HG02852 (cell line): Measurements from ENCODE around the gene KIRREL2.

Experiments
- ATAC-seq: cut with Tn5 transposase; IDR thresholded peaks from one replicate; pipeline ENCODE4 v1.9.1; 2021; ENCODE audit warnings: mild to moderate bottlenecking, moderate library complexity; ENCODE audit not compliant: unreplicated experiment

The KIRREL2 gene

GRCh38 chr19:35844482-35845214 is 12.1 kb upstream of the KIRREL2 start:
- ATAC-seq = no peak

DNA sequence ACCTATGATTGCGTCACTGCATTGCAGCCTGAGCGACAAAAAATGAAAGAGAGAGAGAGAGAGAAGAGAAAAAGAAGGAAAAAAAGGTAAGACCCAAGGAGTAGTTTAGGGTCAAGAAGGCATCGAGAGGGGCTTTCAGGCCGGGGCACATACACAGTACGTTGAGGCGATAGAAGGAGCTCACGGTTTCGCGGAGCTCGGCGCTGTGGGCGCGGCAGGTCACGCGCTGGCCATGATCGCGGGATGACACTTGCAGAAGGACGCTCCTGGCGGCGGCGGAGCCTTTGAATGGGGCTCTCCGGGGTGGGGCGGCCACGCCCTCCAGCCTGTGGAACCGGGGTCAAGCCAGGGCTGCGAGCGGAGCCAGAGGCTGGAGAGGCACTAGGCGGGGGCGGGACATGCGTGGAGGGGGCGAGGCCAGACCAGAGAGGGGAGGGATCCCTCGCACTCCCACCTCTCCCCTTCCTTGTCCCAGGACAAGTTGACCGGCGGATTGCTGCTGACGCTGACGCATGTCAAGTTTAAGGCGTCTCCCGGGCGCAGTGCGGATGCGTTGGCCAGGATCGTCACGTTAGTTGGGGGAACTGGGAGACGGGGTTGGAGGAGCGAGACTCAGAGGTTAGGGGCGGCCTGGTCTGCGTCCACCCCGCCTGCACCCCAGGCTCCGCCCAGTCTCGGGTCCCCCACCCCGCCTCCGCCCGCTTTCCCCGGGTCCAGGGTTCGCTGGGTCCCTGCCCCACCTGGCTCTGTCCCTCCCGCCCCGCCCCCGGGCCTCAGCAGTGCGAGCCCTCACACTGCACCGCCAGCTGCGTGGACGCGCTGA is 11.3 kb upstream of the KIRREL2 start:
- ATAC-seq = no peak

GRCh38 chr19:35846038-35846668 is 10.6 kb upstream of the KIRREL2 start:
- no peak for ATAC-seq

DNA sequence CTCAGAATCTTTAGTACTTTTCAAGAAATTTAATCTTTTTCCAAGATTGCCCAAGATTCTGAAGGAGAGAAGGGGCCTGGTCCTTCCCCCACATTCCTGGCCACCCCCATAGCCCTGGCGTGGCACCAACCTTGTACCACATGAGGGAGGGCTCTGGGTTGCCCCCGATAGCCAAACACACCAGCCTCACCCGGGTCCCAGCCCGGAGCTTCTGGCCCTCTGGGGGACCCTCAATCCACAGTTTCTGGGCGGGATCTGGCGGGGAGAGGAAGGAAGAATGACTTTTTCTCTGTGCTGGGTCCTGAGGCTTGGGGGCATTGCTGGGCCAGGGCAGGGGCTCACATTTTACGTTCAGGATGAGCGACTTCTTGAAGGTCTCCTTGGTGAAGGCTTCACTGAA is 8.8 kb upstream of the KIRREL2 start:
- no peak for ATAC-seq

GRCh38 chr19:35848486-35848885 is 8.2 kb upstream of the KIRREL2 start:
- no peak for ATAC-seq

DNA sequence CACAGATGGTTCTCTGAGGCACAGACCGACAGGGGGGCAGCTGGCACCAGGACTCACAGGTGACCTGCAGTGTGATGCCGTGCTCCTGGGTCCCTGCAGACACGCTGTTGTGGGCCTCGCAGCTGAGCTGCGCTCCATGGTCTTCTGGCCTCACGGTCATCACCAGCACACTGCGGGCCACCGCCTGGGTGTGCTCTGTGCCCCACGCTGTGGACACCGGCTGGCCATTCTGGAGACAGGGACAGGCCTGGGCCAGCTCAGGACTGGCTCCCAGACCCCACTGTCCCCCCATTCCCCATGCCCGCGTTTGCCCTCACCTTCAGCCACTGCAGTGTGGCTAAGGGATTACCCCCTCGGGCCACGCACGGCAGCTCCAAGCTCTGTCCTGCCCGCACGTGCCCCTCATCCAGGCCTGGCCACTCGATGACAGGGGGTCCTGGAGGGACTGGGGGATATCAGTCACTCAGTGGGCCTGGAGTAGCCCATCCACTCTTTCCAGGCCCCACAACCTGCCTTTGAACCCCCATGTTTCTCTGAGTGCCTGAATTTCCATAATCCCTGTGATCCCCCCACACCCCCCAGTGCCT is 7.7 kb upstream of the KIRREL2 start:
- ATAC-seq = no peak

GRCh38 chr19:35851213-35852028 is 5.3 kb upstream of the KIRREL2 start:
- ATAC-seq = no peak

- no peak for ATAC-seq
Observed at GRCh38 chr19:35852029-35852780, 4.5 kb upstream of the KIRREL2 start, which contains the start of gene NPHS1. NPHS1 (minus strand) TSS chr19:35852504; CDS start chr19:35851837, 667 bp downstream.

GRCh38 chr19:35853038-35853756 is 3.5 kb upstream of the KIRREL2 start:
- no peak for ATAC-seq

DNA sequence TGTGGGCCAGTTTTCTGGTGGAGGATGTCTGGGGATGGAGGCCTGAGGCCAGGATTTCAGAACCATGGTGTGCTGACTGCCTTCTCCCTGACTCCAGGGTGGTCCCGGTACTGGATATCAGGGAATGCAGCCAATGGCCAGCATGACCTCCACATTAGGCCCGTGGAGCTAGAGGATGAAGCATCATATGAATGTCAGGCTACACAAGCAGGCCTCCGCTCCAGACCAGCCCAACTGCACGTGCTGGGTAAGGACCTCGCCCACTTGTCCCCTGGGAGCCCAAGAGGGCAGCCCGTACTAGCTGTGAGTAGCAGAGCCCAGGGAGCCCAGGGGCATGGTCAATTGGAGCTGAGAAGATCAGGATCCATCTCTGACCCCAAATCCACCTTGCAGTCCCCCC is 1.6 kb downstream of the KIRREL2 start:
- ATAC-seq = no peak

DNA sequence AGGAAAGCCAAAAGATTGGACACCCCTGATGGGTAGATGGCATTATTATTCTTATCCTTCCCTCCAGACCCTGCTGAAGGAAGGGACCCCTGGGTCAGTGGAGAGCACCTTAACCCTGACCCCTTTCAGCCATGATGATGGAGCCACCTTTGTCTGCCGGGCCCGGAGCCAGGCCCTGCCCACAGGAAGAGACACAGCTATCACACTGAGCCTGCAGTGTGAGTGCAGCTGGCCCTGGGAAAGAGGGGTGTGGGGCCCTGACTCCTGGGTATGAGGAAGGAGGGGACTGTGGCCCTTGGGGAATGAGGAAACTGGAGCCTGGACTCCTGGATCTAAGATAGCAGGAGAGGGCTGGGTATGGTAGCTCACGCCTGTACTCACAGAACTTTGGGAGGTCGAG is 2.7 kb downstream of the KIRREL2 start:
- no peak for ATAC-seq

GRCh38 chr19:35860436-35860817 is 3.7 kb downstream of the KIRREL2 start:
- no peak for ATAC-seq

- ATAC-seq = no peak
Observed at GRCh38 chr19:35860818-35861639, 4.3 kb downstream of the KIRREL2 start.

DNA sequence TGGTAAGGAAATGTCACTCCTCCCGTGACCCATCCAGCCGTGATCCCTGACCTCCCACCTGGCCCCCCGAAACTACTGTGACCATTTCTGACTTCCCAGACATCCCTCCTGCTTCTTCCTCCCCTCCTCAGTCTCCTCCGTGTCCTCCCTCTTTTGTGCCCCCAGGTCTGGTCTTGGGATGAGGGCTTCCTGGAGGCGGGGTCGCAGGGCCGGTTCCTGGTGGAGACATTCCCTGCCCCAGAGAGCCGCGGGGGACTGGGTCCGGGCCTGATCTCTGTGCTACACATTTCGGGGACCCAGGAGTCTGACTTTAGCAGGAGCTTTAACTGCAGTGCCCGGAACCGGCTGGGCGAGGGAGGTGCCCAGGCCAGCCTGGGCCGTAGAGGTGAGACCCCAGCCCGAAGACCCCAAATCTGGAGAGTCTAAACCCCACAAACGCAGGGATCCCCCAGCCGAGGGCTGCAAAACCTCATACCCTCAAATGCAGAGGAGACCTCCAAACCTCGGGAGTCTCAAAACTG is 5.0 kb downstream of the KIRREL2 start:
- ATAC-seq = no peak

- ATAC-seq = no peak
Observed at GRCh38 chr19:35862528-35862927, 5.8 kb downstream of the KIRREL2 start.

- no peak for ATAC-seq
Observed at GRCh38 chr19:35863018-35863417, 6.3 kb downstream of the KIRREL2 start.

- no peak for ATAC-seq
Observed at GRCh38 chr19:35868172-35868822, 11.6 kb downstream of the KIRREL2 start, which contains the start of gene APLP1. APLP1 (plus strand) TSS chr19:35868574; CDS start chr19:35868637, 63 bp downstream.
